ENCODE data around the gene DLG5. TPM values are rescaled to one million over a fixed set of nuclear protein-coding genes. Genes with fewer than 3 reads are reported as not detected.

Gene DLG5
- total RNA-seq, 1 experiment from 2014 or later, result 0.19 TPM

- Histone ChIP-seq H3K9ac (ENCODE audit: low read length) (no peak overlapping the region), H3K27ac (ENCODE audit: low read length) (no peak overlapping the region), H3K9me3 (ENCODE audit: low read length) (no peaks in the 10 kb centered on the region), H3K79me2 (ENCODE audit: low read length) (no peaks in the 10 kb centered on the region), H3K9me2 (replicated peaks; ENCODE audit: insufficient read depth, low read length) (no peaks in the 10 kb centered on the region), H4K20me1 (ENCODE audit: insufficient read depth, low read depth, low read length) (no peaks in the 10 kb centered on the region), H3K4me3 (ENCODE audit: low read length) (no peak overlapping the region), H3K4me1 (ENCODE audit: low read length) (no peaks in the 10 kb centered on the region), H3K27me3 (ENCODE audit: low read length) (no peaks in the 10 kb centered on the region), H2AFZ (ENCODE audit: low read length) (no peak overlapping the region), H3K36me3 (ENCODE audit: insufficient read depth, low read length) (no peaks in the 10 kb centered on the region), H3K4me2 (ENCODE audit: low read depth, low read length, poor library complexity, severe bottlenecking) (no peak overlapping the region)
- no peak for DNase-seq
Observed at GRCh38 chr10:77959887-77960455, 33.4 kb upstream of the DLG5 start.

DNA sequence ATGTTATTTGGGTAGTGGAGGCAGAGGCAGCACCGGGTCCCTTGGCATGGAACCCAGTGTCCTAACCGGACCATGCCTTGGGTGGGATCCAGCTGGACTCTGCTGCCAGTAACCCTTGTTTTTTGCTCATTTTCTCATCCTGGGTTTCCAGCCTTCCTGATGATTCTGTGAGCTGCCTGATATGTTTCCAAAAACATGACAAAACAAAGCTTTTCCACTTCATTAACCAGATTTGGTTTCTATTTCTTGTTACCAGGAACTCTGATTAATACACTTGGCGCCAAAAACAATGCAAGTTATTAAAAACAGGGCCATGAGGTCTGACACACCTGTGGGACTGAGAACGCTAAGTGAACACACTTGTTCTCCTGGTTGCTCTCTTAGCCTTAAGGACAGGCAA is 32.8 kb upstream of the DLG5 start:
- Histone ChIP-seq H4K20me1 (ENCODE audit: insufficient read depth, low read depth, low read length) (no peaks in the 10 kb centered on the region), H3K36me3 (ENCODE audit: insufficient read depth, low read length) (no peaks in the 10 kb centered on the region), H3K9ac (ENCODE audit: low read length) (no peak overlapping the region), H3K9me2 (replicated peaks; ENCODE audit: insufficient read depth, low read length) (no peaks in the 10 kb centered on the region), H3K4me2 (ENCODE audit: low read depth, low read length, poor library complexity, severe bottlenecking) (no peak overlapping the region), H2AFZ (ENCODE audit: low read length) (no peak overlapping the region), H3K4me3 (ENCODE audit: low read length) (no peak overlapping the region), H3K9me3 (ENCODE audit: low read length) (no peaks in the 10 kb centered on the region), H3K27ac (ENCODE audit: low read length) (no peak overlapping the region), H3K27me3 (ENCODE audit: low read length) (no peaks in the 10 kb centered on the region), H3K79me2 (ENCODE audit: low read length) (no peaks in the 10 kb centered on the region), H3K4me1 (ENCODE audit: low read length) (no peaks in the 10 kb centered on the region)
- DNase-seq, result no peak

DNA sequence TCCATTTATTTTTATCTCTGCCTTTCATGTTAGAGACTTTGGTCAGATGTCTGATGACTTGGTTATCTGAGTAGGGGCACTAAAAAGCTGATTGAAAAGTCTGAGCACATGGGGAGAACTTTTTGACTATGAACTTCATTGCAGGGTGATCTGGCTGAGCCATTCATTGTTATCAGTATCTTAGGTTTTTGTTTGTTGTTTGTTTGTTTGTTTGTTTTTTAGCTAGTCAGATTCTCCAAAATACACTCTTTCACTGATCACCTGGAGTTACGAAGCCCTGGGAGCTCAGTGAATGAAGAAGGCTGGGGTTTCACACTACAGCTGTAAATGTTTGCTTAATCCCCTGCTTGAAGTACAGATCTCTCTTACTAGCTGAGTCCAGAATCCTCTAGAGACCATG is 28.6 kb upstream of the DLG5 start:
- no peak for DNase-seq
- Histone ChIP-seq H4K20me1 (ENCODE audit: insufficient read depth, low read depth, low read length) (no peaks in the 10 kb centered on the region), H3K27me3 (ENCODE audit: low read length) (no peaks in the 10 kb centered on the region), H3K9me3 (ENCODE audit: low read length) (peaks cover 4% of the 10 kb centered on the region), H2AFZ (ENCODE audit: low read length) (no peak overlapping the region), H3K36me3 (ENCODE audit: insufficient read depth, low read length) (no peaks in the 10 kb centered on the region), H3K9ac (ENCODE audit: low read length) (no peak overlapping the region), H3K79me2 (ENCODE audit: low read length) (no peaks in the 10 kb centered on the region), H3K9me2 (replicated peaks; ENCODE audit: insufficient read depth, low read length) (no peaks in the 10 kb centered on the region), H3K4me1 (ENCODE audit: low read length) (no peaks in the 10 kb centered on the region), H3K4me3 (ENCODE audit: low read length) (no peak overlapping the region), H3K4me2 (ENCODE audit: low read depth, low read length, poor library complexity, severe bottlenecking) (no peak overlapping the region), H3K27ac (ENCODE audit: low read length) (no peak overlapping the region)

DNA sequence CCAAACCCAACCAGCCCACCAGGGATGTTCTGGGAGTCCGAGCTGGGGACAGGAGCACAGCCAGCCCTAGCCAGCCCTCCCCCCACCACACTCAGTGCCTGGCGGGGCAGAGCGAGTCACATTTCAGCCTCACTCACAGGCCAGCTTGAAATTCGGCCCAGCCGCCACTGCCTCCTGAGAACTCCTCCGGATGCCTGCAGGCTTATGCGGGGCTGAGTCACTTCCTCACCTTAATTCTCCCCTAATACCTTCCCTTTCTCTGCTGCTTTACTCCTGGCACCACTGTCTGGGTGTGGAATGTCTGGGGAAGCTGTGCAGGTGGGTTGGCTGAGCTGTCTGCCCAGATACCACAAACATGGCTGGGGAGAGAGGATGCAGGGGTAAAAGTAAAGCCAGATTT is 22.6 kb upstream of the DLG5 start:
- DNase-seq, result no peak
- H4K20me1 ChIP-seq (ENCODE audit: insufficient read depth, low read depth, low read length), result no peaks in the 10 kb centered on the region
- peaks cover 4% of the 10 kb centered on the region for H3K9me3 ChIP-seq (ENCODE audit: low read length)
- no peak overlapping the region for H3K4me2 ChIP-seq (ENCODE audit: low read depth, low read length, poor library complexity, severe bottlenecking)
- no peaks in the 10 kb centered on the region for H3K79me2 ChIP-seq (ENCODE audit: low read length)
- H2AFZ ChIP-seq (ENCODE audit: low read length), result no peak overlapping the region
- no peaks in the 10 kb centered on the region for H3K36me3 ChIP-seq (ENCODE audit: insufficient read depth, low read length)
- H3K4me1 ChIP-seq (ENCODE audit: low read length), result no peaks in the 10 kb centered on the region
- no peaks in the 10 kb centered on the region for H3K9me2 ChIP-seq (replicated peaks; ENCODE audit: insufficient read depth, low read length)
- no peak overlapping the region for H3K4me3 ChIP-seq (ENCODE audit: low read length)
- H3K9ac ChIP-seq (ENCODE audit: low read length), result no peak overlapping the region
- H3K27me3 ChIP-seq (ENCODE audit: low read length), result no peaks in the 10 kb centered on the region
- no peak overlapping the region for H3K27ac ChIP-seq (ENCODE audit: low read length)

- Histone ChIP-seq H3K4me2 (ENCODE audit: low read depth, low read length, poor library complexity, severe bottlenecking) (no peak overlapping the region), H3K4me3 (ENCODE audit: low read length) (no peak overlapping the region), H2AFZ (ENCODE audit: low read length) (no peak overlapping the region), H3K9me2 (replicated peaks; ENCODE audit: insufficient read depth, low read length) (no peaks in the 10 kb centered on the region), H3K27me3 (ENCODE audit: low read length) (no peaks in the 10 kb centered on the region), H4K20me1 (ENCODE audit: insufficient read depth, low read depth, low read length) (no peaks in the 10 kb centered on the region), H3K36me3 (ENCODE audit: insufficient read depth, low read length) (no peaks in the 10 kb centered on the region), H3K9ac (ENCODE audit: low read length) (no peak overlapping the region), H3K9me3 (ENCODE audit: low read length) (peaks cover 2% of the 10 kb centered on the region), H3K4me1 (ENCODE audit: low read length) (no peaks in the 10 kb centered on the region), H3K79me2 (ENCODE audit: low read length) (no peaks in the 10 kb centered on the region), H3K27ac (ENCODE audit: low read length) (no peak overlapping the region)
- no peak for DNase-seq
Observed at GRCh38 chr10:77946084-77946483, 19.5 kb upstream of the DLG5 start.

- Histone ChIP-seq H3K79me2 (ENCODE audit: low read length) (no peaks in the 10 kb centered on the region), H3K4me1 (ENCODE audit: low read length) (no peaks in the 10 kb centered on the region), H3K9me2 (replicated peaks; ENCODE audit: insufficient read depth, low read length) (no peaks in the 10 kb centered on the region), H3K9ac (ENCODE audit: low read length) (no peak overlapping the region), H3K36me3 (ENCODE audit: insufficient read depth, low read length) (no peaks in the 10 kb centered on the region), H3K4me3 (ENCODE audit: low read length) (no peak overlapping the region), H4K20me1 (ENCODE audit: insufficient read depth, low read depth, low read length) (no peaks in the 10 kb centered on the region), H2AFZ (ENCODE audit: low read length) (no peak overlapping the region), H3K4me2 (ENCODE audit: low read depth, low read length, poor library complexity, severe bottlenecking) (no peak overlapping the region), H3K9me3 (ENCODE audit: low read length) (no peaks in the 10 kb centered on the region), H3K27me3 (ENCODE audit: low read length) (no peaks in the 10 kb centered on the region), H3K27ac (ENCODE audit: low read length) (no peak overlapping the region)
- DNase-seq, result no peak
Observed at GRCh38 chr10:77944519-77944918, 18.0 kb upstream of the DLG5 start.

DNA sequence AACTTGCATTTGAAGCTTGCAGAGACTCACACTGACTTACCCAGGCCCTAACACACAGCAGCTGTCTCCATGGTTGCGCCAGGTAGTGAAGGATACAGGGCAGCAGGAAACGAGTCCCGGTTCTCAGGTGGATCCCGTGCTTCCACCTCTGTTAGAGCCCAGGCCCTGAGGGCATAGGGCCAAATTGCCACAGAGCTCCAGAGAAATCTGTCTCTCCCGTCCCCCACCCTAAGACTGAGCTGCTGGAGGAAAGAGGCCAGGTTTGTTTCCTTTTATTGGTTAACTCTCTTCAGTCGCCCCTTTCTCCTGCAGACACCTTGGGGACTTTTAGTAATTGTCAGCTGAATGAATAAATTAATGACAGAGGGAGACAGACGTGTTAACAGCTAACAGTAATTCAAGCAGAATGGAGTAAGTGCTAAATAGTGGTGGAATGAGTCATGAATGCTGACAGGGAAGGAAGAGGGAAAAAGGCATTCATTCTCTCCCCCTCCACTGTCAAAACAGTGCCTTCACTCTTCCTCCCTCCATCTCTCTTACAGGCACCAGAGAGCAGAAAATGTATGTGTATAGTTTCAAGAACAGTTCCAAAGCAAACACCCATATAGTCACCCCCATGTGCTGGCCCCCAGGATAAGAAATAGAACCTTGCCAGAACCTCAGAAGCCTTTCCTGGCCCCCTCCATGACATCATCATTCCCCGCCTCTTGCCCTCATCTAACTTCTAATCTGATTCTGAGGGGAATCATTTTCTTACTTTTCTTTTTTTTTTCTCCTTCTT is 16.8 kb upstream of the DLG5 start:
- Histone ChIP-seq H3K4me3 (ENCODE audit: low read length) (no peak overlapping the region), H3K9me2 (replicated peaks; ENCODE audit: insufficient read depth, low read length) (no peaks in the 10 kb centered on the region), H3K9me3 (ENCODE audit: low read length) (no peaks in the 10 kb centered on the region), H4K20me1 (ENCODE audit: insufficient read depth, low read depth, low read length) (no peaks in the 10 kb centered on the region), H2AFZ (ENCODE audit: low read length) (no peak overlapping the region), H3K79me2 (ENCODE audit: low read length) (no peaks in the 10 kb centered on the region), H3K36me3 (ENCODE audit: insufficient read depth, low read length) (no peaks in the 10 kb centered on the region), H3K4me2 (ENCODE audit: low read depth, low read length, poor library complexity, severe bottlenecking) (no peak overlapping the region), H3K4me1 (ENCODE audit: low read length) (no peaks in the 10 kb centered on the region), H3K9ac (ENCODE audit: low read length) (no peak overlapping the region), H3K27me3 (ENCODE audit: low read length) (no peaks in the 10 kb centered on the region), H3K27ac (ENCODE audit: low read length) (no peak overlapping the region)
- DNase-seq, result no peak

GRCh38 chr10:77941790-77942189 is 15.2 kb upstream of the DLG5 start:
- H3K4me2 ChIP-seq (ENCODE audit: low read depth, low read length, poor library complexity, severe bottlenecking), result no peak overlapping the region
- no peaks in the 10 kb centered on the region for H3K27me3 ChIP-seq (ENCODE audit: low read length)
- H3K4me1 ChIP-seq (ENCODE audit: low read length), result no peaks in the 10 kb centered on the region
- no peak overlapping the region for H2AFZ ChIP-seq (ENCODE audit: low read length)
- H3K27ac ChIP-seq (ENCODE audit: low read length), result no peak overlapping the region
- H3K9me3 ChIP-seq (ENCODE audit: low read length), result no peaks in the 10 kb centered on the region
- H3K9me2 ChIP-seq (replicated peaks; ENCODE audit: insufficient read depth, low read length), result no peaks in the 10 kb centered on the region
- no peaks in the 10 kb centered on the region for H3K36me3 ChIP-seq (ENCODE audit: insufficient read depth, low read length)
- H3K9ac ChIP-seq (ENCODE audit: low read length), result no peak overlapping the region
- no peaks in the 10 kb centered on the region for H3K79me2 ChIP-seq (ENCODE audit: low read length)
- H3K4me3 ChIP-seq (ENCODE audit: low read length), result no peak overlapping the region
- H4K20me1 ChIP-seq (ENCODE audit: insufficient read depth, low read depth, low read length), result no peaks in the 10 kb centered on the region
- no peak for DNase-seq
